ENCODE results near the gene RASIP1. TPM values are rescaled to one million over a fixed set of nuclear protein-coding genes. Genes with fewer than 3 reads are reported as not detected.

RASIP1 gene
- total RNA-seq, 4 donors from 2014 or later = 5.9 to 105 (median 31.9) TPM

DNA sequence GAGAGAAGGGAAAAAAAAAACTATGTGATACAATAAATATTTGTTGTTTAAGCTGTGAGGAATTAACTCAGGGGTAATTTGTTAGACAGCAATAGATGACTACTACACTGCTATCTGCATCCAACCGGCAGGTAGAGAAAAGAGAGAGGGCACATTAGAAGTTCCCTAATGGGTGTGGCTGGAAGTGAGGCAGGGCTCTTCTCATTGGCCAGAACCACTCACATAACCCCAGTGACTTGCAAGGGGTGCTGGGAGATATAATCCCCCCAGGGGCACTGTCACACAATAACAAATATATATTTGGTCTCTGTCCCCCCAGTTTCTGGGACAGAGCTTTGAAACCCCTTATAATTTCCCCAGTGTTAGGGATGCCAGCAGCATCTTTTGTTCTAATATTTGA, 39.2 kb upstream of the RASIP1 start:
- no peaks in the 10 kb centered on the region for H3K9me3 ChIP-seq
- intact Hi-C loops (cut with DNase I; ENCODE audit: low total_unique reads) = loop anchor here (10.0 kb wide), 1 partner anchor 195 kb away; no protein-coding TSS in a partner anchor

DNA sequence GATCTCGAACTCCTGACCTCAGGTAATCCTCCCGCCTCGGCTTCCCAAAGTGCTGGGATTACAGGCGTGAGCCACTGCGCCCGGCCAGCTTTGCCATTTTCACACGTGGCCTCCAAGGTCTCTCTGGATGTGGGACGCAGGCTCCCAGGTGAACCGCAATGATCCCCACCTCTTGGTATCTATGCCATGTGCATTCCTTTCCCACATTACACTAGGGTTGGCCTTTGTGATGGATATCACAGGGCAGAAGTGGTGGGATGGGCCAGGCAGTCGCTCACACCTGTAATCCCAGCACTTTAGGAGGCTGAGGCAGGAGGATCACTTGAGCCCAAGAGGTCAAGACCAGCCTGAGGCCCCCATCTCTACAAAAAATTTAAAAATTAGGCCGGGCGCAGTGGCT, 37.3 kb upstream of the RASIP1 start:
- H3K4me1 ChIP-seq = peaks cover 0 to 2% of the 10 kb centered on the region in 2 donors
- H3K27ac ChIP-seq = no peak overlapping the region
- DNase-seq = no peak
- H3K36me3 ChIP-seq = no peaks in the 10 kb centered on the region
- intact Hi-C loops (cut with DNase I; ENCODE audit: low total_unique reads) = no loop called here
- H3K27me3 ChIP-seq = no peaks in the 10 kb centered on the region
- TF ChIP-seq, protein P1, sequence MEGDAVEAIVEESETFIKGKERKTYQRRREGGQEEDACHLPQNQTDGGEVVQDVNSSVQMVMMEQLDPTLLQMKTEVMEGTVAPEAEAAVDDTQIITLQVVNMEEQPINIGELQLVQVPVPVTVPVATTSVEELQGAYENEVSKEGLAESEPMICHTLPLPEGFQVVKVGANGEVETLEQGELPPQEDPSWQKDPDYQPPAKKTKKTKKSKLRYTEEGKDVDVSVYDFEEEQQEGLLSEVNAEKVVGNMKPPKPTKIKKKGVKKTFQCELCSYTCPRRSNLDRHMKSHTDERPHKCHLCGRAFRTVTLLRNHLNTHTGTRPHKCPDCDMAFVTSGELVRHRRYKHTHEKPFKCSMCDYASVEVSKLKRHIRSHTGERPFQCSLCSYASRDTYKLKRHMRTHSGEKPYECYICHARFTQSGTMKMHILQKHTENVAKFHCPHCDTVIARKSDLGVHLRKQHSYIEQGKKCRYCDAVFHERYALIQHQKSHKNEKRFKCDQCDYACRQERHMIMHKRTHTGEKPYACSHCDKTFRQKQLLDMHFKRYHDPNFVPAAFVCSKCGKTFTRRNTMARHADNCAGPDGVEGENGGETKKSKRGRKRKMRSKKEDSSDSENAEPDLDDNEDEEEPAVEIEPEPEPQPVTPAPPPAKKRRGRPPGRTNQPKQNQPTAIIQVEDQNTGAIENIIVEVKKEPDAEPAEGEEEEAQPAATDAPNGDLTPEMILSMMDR (IDR thresholded peaks at IDR 0.05) = no peak
- H3K4me3 ChIP-seq = no peak overlapping the region
- no peaks in the 10 kb centered on the region for H3K9me3 ChIP-seq

More for the DNA sequence above, 39.2 kb upstream of the RASIP1 start:
- peaks cover 0 to 2% of the 10 kb centered on the region in 2 donors for H3K4me1 ChIP-seq
- H3K27me3 ChIP-seq = no peaks in the 10 kb centered on the region
- no peaks in the 10 kb centered on the region for H3K36me3 ChIP-seq
- no peak overlapping the region for H3K4me3 ChIP-seq
- no peak for DNase-seq
- no peak overlapping the region for H3K27ac ChIP-seq
- TF ChIP-seq, protein P1 (IDR thresholded peaks at IDR 0.05) = no peak
- no peak for TF ChIP-seq POLR2A (IDR thresholded peaks at IDR 0.05)

DNA sequence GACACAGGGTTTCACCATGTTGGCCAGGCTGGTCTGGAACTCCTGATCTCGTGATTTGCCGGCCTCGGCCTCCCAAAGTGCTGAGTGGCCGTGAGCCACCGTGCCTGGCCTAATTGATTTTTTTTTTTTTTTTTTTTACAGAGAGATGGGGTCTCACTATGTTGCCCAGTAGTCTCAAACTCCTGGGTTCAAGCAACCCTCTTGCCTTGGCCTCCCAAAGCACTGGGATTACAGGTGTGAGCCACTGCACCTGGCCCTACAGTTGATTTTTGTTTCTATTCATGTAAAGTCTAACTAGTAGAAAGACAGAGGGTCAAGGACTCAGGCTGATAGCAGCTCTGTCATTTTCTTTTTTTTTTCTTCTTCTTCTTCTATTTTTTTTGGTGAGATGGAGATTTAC, 36.7 kb upstream of the RASIP1 start:
- Histone ChIP-seq H3K4me3 (no peak overlapping the region), H3K9me3 (no peaks in the 10 kb centered on the region), H3K36me3 (no peaks in the 10 kb centered on the region), H3K4me1 (peaks cover 0 to 2% of the 10 kb centered on the region in 2 donors), H3K27me3 (no peaks in the 10 kb centered on the region), H3K27ac (no peak overlapping the region)
- no peak for DNase-seq
- intact Hi-C loops (cut with DNase I; ENCODE audit: low total_unique reads) = no loop called here
- TF ChIP-seq POLR2A (IDR thresholded peaks at IDR 0.05) = no peak
- TF ChIP-seq, protein P1 (IDR thresholded peaks at IDR 0.05) = no peak

DNA sequence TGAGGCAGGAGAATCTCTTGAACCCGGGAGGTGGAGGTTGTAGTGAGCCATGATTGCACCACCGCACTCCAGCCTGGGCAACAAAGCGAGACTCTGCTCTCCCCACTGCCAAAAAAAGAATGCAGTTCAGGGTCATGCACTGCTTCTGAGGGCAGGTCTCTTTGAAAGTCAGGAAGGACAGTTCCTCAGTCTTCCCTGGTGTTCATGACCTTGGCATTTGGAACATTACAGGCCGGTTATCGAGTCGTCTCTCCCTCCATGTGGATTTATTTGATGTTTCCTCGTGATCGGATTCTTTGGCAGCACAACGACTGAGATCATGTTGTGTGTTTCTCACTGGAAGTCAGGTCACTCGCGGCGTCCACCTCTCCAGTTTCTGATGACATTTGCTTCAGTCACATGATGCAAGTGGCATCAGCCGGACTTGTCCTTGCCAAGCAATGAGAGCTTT, 32.1 kb upstream of the RASIP1 start:
- no peaks in the 10 kb centered on the region for H3K9me3 ChIP-seq
- no peak overlapping the region for H3K4me3 ChIP-seq
- no peaks in the 10 kb centered on the region for H3K4me1 ChIP-seq
- no peak for TF ChIP-seq POLR2A (IDR thresholded peaks at IDR 0.05)
- TF ChIP-seq, protein P1 (IDR thresholded peaks at IDR 0.05) = no peak
- no peak for DNase-seq
- intact Hi-C loops (cut with DNase I; ENCODE audit: low total_unique reads) = no loop called here
- H3K36me3 ChIP-seq = no peaks in the 10 kb centered on the region
- H3K27me3 ChIP-seq = no peaks in the 10 kb centered on the region
- no peak overlapping the region for H3K27ac ChIP-seq

DNA sequence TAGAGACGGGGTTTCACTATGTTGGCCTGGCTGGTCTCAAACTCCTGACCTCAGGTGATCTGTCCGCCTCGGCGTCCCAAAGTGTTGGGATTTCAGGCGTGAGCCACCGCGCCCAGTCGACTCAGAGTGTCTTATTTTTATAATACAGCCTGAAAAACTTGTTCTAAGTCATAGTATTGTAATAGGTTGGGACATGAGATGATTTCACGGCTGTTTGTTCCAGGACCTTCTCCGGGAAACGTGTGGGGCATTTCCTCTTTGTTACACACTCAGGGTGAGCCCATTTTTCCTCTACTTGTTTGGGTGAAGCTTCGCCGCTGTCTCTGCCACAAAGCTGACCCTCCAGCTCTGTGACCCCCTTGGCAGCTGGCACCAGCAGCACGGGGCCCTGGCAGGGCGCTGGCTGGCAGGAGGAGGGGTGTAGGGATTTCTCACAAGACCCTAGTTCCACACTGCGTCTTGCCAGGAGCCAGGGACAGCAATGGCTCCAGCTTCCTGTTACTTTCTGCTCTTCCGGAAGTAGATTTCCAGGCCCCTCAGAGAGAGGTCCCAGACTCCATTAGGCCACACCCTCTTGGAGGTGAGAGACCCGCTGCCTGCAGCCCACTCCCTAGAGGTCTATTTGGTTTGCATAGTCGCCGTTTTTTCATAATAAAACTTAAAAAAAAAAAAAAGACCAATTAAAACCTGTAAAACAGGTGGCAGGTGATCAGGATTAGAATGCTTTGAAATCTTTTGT, 30.5 kb upstream of the RASIP1 start:
- TF ChIP-seq, protein P1 (IDR thresholded peaks at IDR 0.05) = no peak
- TF ChIP-seq POLR2A (IDR thresholded peaks at IDR 0.05) = no peak
- no peak overlapping the region for H3K27ac ChIP-seq
- no peaks in the 10 kb centered on the region for H3K9me3 ChIP-seq
- no peaks in the 10 kb centered on the region for H3K4me1 ChIP-seq
- H3K36me3 ChIP-seq = no peaks in the 10 kb centered on the region
- no peaks in the 10 kb centered on the region for H3K27me3 ChIP-seq
- no peak for DNase-seq
- intact Hi-C loops (cut with DNase I; ENCODE audit: low total_unique reads) = no loop called here
- no peak overlapping the region for H3K4me3 ChIP-seq

Data from uterus (tissue), 4 donors.